Urothelium cell line (cell line): ENCODE data around the gene TTLL11.
"Not testable (repeated sequence)": the region's sequence is repeated elsewhere in the genome, so short reads cannot be mapped to it uniquely, and the experiment has no call there.

Source experiments
- DNase-seq: peaks from one replicate; pipeline ENCODE4 v3.0.0; 2011; ENCODE audit warnings: low spot score, mixed read lengths
- FAIRE-seq: peaks from 2 replicates; lab custom pipeline; 2011; peaks lifted over from hg19 to GRCh38; lab: Jason Lieb, UNC

Gene TTLL11

DNA sequence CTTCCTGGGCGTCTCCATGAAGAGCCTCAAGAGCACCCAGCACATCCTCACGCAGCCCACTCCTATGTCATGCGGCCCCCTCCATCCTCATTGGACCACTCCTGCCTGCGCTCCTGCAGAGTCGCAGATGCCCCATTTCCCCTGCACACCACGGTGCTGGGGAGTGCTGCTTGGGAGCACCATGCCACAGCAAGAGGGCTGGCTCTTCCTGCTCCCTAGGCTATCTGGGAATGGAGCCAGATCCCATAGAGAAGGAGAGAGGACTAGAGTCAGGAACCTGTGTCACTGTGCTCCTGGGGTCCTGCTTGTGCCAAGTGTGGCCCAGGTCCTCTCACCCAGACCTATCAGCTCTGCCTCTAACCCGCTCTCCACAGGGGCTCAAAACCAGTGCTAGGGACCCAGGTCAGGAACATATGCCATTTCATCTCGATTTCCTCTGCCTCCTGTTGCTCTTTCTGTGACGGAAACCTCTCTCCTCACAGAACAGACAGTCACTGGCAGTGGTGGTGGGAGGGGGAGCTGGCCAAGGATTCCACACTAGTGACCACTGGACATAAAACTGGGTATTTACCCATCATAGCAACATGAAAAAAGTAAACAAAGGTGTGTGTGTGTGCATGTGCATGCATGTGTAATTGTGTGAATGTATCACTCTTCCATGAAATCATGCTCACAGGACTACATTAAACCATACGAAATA, 178.4 kb downstream of the TTLL11 start:
- no peak for DNase-seq
- no peak for FAIRE-seq

DNA sequence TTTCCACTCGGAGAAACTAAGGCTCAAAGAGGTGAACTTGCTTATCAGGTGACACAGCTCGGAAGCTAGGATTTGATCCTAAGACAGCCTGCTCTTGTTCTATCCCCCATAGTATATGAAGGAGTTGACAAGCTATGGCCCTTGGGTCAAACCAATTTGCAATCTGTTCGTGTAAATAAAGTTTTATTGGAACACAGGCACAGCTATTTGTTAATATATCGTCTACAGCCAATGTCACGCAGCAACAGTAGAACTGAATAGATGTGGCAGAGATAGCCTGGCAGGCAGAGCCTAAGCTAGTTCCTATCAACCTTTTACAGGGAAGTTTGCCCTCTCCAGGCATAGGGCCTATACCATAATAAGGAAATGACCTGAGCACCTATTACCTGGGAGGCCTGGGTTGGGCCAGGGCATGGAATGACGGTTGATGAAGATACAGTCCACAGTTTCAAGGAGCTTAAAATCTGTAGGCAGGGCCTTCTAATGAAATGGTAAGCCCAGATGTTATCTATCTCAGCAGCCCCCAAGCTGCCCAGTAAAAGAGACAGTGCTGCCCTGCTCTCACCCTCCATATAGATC, 179.0 kb downstream of the TTLL11 start:
- FAIRE-seq = no peak

DNA sequence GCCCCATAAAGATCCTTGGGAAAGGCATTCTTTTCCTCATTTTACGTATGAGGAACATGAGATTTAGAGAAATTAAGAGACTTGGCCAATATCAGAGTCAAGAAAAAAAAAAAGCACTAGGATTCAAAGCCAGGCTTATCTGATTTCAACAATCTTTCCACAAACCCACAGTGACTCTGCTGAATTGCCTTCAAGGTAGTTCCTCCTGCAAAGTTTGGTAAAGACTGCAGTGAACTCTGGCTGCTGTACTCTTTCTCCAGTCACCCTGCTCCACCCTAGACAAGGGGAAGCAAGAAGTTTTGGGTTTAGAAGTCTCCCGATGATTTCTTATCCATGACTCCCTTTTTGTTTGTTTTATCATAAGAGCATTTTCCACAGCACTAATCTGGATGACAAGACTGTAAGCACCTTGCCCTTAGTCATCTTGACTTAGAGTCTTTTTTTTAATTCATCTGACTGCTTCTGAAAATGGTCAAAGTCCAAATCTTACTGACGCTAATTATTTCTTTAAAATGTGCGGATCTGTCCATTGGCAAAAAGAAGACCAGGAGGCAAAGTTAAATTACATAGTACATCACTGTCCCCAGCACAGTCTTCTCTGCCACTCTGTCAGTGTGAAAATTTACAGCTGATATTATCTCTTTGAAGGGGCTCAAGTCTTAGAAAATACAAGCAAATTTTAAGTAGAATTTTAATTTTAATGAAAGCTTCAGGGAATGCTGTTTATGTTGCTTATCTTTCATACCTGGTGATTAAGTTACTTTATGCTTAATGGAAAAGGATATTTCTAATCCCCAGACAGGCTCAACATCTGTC, 180.1 kb downstream of the TTLL11 start:
- no peak for DNase-seq

More for the DNA sequence above, 179.0 kb downstream of the TTLL11 start:
- no peak for DNase-seq

DNA sequence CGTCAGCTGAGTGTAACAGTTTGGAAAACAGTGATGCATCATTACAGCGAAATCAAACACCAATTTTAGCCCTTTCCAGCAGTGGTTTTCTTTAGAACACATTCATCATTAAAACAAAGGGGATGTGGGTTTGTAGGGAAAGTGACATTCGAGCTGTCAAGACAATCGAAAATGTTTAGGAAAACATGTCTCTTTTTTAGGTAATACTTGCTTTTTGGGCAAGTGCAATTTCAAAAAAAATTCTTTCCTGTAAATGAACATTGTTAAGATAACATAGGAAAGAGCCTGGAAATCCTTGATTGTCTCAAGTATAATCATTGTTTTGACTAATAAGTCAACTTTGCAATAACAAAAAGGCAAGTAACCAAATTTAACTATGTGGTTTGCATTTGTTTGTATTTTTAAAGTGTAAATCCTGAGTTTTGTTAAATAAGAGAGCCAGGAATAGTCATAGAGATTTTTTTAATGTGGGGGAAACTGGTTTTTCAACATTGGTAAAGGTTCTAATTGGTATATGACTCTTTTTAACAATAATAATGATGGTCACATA, 182.5 kb downstream of the TTLL11 start:
- DNase-seq (no peak), FAIRE-seq (no peak)

More for the DNA sequence above, 180.1 kb downstream of the TTLL11 start:
- no peak for FAIRE-seq

DNA sequence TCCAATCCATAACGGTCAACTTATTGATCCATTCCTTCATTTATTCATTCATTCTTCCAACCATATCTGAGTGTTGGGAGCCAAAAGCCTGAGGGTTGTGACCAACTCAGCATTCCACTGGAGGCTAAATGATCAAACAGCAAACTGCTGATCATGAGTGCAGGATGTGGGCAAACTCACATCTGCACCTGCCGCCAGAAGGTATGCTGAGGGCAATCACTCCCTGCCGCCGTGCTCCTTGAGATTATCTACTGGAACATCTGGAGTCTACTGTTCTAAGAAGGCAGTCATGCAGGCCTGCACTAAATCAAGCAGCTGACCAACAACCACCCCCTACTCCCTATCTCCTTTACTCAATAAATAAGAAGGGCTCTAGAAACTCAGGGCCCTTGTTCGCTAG, 184.0 kb downstream of the TTLL11 start:
- FAIRE-seq (no peak), DNase-seq (no peak)

DNA sequence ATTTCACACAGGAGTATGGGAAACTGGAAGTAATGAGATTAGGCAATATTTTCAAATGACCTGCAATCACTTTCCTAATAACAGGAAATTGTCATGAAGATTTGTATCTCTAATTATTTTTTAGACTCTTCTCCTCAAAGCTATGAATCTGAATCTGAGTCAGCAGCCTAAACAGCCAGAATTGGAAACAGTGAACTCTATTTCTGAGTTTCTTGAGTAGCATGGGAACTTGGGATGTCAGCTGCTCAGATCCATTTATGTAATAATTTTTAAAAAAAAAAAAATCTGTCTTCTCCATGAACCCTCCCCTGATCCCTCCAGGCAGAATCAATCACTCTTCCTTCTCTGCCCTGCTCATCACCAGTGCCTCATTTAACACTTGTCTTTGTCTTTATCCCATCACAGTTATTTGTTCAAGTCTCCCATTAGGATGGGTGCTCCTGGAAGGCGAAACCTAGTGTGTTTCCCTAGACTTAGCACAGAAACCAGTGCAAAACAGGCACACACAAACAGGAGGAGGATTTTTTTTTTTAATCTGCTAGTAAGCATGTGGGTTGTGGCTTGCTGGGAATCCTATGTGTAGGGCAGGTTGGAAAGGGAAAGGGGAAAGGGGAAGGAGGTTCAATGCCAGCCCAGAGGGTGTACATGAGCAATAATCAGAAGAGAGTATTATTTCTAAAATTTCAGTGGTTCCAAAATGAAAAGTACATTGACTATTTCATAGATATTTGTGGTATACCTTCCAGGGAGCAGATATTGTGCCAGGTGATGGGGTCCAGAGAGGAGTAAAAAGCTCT, 186.8 kb downstream of the TTLL11 start:
- FAIRE-seq (no peak), DNase-seq (no peak)

DNA sequence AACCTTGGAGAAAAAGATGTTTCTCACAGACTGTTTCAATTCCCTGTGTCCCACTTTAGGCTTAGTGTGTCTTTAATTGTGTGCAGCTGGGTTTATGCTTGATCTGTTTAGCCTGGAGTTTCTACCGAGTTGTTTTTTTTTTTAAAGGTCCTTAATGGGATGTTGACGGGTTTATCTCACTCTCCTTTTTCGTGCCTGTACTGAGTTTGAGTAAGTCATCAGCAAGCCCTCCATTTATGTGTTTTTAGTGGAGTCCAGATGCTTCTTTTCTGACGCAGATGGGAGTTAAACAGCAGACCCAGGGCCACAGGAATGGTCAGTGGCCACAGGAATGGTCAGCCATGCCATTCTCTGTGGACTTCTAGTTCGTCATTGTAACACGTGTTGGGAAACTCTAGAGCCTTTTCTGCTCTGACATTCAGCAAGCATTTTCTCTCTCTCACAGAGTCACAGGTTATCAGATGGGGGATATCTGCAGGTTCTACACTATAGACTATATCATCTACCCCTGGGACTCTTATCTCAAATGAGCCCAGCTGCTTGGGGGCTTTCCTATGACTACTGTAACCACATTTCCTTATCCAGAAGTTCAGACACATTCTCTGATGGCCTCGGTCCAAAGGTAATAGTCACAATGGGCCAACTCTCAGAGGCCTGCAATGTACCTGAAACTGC, 190.5 kb downstream of the TTLL11 start:
- DNase-seq = no peak
- no peak for FAIRE-seq

DNA sequence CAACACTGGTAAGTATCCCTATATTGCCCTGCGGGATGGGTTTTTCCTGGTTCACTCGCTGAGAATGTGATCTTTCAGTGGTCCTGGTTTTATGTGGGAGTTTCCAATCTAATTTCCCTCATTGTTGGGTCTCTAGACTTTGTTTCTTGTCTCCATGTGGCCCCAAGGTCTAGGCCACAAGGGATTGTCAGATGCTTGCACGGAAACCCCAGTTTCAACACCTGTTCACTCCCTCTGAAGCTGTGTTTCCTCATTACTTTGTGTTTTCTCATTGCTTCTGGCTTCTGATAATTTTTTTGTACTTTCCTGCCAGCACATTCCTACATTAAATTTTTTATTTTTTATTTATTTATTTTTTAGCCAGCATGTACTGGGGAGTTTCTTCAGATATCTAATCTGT, 191.5 kb downstream of the TTLL11 start:
- no peak for FAIRE-seq

DNA sequence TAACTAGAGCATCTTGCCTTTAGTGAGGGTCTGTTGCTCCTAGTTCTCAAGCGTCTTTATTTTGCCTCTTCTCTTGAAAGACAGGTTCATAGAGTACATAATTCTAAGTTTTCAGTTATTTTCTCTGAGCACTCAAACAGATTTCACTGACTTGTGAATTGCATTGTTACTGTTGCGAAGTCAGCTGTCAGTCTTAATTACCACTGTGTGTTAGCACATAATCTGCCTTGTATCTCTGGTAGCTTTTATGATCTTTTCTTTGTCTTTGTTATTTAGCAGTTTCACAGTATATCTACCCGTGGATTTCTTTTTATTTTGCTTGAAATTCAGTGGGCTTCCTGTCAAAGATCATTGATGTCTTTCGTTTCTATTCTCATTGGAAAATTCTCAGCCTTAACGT, 192.9 kb downstream of the TTLL11 start:
- DNase-seq (no peak), FAIRE-seq (no peak)

More for the DNA sequence above, 191.5 kb downstream of the TTLL11 start:
- DNase-seq = no peak

DNA sequence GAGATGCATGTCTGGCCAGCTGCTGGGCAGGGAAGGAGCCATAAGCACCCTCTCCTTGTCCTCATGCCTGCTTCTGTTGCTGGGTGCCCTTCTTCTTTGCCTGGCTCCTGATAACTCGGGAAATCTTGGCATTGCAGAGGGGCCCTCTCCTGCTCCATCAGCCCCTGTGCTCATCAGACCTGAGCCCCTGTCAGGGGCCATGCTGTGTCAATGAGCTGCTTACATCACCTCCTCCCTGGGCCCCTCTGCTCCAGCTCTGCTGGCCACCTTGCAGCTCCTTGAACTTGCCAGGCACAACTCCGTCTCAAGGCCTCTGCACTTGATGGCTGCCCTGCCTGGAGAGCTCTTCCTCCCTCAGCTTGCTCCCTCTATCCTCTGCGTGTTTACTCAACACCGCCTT, 194.3 kb downstream of the TTLL11 start:
- FAIRE-seq = no peak
- no peak for DNase-seq

DNA sequence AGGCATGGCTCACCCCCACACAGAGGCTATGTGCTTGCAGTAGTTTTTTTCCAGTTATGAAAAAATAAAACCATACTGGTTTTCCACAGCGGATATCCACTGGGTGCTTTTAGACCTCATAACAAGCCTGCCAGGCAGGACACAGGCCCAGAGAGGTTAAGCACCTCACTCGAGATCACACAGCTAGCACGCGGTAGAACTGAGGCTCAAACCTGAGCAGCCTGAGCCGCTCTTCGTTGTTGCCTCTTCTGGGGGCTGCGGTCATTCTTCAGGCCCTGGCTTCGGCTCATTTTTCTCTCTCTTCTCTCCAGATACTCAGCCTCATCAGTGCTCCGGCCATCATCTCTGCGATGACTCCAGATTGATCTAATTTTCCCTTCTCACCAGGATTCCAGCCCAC, 196.0 kb downstream of the TTLL11 start:
- DNase-seq (no peak), FAIRE-seq (no peak)

DNA sequence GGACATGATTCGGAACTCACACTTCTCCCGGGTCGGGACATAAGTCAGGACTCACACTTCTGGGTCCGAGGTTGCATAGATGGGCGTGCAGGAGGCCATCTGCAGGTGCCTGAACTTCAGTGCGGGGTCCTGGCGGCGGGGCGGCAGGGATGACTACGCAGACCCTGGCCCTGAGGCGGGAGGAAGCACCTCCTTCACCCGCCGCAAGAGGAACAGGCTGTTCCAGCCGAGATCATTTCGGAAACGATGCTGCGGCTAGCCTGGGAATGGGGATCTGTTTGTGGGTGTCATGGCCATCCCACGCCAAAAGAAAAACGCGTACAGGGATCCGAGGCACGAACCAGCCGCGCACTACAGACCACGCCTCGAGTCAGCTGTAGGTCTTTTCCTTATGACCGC, 196.6 kb downstream of the TTLL11 start:
- DNase-seq (no peak), FAIRE-seq (no peak)

DNA sequence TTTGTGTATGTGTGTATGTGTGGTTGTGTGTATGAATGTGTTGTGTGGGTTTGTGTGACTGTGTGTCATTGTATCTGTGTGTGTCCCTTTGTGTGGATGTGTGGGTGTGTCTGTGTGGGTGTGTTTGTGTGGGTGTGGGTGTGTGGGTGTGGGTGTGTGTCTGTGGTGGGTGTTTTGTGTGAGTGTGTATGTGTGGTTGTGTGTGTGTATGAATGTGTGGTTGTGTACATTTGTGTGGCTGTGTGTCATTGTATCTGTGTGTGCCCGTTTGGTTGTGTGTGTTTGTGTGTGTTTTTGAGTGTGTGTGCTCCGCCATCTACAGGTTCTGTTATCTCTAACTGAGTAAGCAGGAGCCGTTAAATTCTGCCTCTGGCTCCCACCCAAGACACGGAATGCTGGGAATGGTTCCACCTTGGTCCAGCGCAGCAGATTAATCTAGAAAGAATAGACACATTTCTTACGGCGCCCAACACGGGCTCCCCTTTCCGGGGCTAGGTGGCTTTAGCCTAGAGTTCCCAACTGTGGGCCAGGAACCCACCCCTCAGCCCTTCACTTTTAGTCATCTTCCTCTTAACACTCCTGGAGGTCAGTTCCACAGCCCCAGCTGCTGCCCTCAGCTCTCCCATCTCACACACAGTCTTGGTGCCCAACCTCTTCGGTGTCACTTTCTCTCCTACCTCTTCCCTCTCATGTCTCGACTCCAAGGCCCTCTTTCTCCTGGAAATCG, 197.1 kb downstream of the TTLL11 start:
- no peak for FAIRE-seq

DNA sequence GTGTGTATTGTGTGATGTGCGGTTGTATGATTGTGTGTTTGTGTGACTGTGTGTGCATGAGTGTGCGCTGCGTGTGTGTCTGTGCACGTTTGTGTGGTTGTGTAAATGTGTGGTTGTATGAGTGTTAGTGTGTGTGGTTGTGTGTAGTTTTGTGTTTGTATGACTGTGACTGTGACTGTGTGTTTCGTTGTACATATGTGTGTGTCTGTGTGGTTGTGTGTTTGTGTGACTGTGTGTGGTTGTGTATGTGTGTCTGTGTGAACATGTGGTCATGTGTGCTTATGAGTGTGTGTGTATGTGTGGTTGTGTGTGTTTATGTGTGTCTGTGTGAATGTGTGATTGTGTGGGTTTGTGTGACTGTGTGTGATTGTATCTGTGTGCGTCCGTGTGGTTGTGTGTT, 197.8 kb downstream of the TTLL11 start:
- FAIRE-seq = peak; percentile 96

More for the DNA sequence above, 197.1 kb downstream of the TTLL11 start:
- peak; percentile 25 for DNase-seq

DNA sequence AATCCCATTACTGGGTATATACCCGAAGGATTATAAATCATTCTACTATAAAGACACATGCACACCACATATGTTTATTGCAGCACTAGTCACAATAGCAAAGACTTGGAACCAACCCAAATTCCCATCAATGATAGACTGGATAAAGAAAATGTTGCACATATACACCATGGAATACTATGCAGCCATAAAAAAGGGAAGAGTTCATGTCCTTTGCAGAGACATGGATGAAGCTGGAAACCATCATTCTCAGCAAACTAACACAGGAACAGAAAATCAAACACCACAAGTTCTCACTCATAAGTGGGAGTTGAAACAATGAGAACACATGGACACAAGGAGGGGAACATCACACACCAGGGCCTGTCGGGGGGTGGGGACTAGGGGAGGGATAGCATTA, 198.7 kb downstream of the TTLL11 start:
- not testable (repeated sequence) for FAIRE-seq, DNase-seq

More for the DNA sequence above, 197.8 kb downstream of the TTLL11 start:
- DNase-seq = no peak

DNA sequence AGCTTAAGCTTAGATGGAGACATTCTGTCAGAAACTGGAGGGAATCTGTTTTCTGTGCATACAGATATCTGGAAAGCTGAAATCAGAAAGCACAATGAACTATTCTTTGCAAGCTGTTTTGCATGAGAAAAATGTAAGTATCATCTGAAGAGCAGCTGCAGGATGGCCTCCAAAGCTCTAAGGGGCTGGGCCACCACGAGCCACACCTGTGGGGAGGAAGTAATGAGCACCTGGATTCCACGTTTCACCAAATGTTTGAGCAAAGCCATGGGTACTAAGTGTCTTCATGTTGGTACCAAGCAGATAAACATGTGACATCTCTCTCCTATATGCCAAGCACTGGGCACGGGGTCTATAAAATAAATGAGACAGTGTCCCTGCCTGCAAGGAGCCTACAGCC, 199.3 kb downstream of the TTLL11 start:
- no peak for FAIRE-seq
- DNase-seq = no peak

DNA sequence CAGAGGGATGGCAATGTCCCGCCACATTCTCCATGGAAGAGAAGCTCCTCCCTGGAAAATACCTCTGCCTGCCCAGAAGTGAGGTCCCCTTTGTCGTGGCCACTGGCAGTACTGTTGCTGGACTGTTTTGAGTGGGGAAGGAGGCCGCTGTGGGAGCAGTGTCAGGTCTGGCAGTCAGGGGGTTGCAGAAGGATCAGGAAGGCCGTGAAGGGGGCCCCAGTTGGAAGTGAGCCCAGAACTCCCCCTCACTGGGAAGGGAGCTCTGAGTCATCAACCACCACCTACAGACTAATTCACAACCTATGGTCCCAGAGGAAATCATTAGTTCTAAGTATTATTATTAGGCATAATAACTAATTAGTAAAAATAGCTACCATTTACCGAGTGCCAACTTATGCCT, 200.4 kb downstream of the TTLL11 start:
- DNase-seq = no peak
- no peak for FAIRE-seq

DNA sequence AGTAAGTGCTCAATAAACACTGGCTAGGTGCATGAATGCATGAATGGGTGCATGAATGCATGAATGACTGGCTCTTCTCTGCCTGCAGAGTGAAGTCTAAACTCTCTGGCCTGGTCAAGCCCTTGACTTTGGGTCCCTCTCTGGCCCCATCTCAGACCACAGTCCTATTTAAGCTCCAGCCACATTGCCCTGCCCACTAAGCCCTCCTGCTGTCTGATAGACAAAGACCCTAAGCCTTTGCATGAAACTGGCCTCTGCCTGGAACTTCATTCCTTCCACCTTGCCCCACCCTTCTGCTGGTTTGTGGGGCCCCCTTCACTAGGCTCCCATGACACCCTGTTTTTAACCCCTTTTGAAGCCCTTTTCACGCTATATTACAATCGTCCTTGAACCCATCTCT, 202.4 kb downstream of the TTLL11 start:
- FAIRE-seq (no peak), DNase-seq (no peak)

DNA sequence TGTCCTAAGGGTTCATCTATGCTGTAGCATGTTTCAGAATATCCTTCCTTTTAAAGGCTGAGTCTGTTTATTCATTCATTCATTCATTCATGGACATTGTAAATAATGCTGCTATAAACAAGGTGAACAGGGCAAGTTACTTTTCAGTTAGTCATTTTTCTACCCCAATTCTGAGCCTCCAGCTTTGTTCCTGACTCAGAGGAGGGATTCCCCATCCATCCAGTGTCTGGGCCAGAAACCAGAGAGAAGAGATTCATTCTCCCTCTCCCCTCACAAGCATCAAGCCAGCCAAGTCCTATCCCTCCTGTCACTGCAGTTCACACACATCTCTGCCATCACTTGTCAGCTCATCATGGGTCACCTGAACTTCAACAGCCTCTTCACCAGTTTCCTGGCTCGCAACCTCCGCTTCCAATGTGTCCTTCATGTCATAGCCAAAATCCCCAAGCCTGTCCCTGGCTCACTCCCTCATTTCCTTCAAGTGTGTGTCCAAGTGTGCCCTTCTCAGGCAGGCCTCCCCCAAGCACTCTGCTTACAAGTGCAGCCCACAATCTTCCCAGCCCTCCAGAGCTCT, 203.0 kb downstream of the TTLL11 start:
- no peak for DNase-seq

More for the DNA sequence above, 203.0 kb downstream of the TTLL11 start:
- FAIRE-seq = no peak
